Stimulated activated CD4-positive, alpha-beta T cell treated with anti-CD3 and anti-CD28 coated beads, Interleukin-4, amount 100 ng/mL, for 1 hour (primary cell): ENCODE results near the gene LIMCH1.
"Not testable (repeated sequence)": the region's sequence is repeated elsewhere in the genome, so short reads cannot be mapped to it uniquely, and the experiment has no call there.

ENCODE experiments used
- DNase-seq: peaks from one replicate; pipeline ENCODE4 v3.0.0-alpha.2; 2020

The LIMCH1 gene, protein sequence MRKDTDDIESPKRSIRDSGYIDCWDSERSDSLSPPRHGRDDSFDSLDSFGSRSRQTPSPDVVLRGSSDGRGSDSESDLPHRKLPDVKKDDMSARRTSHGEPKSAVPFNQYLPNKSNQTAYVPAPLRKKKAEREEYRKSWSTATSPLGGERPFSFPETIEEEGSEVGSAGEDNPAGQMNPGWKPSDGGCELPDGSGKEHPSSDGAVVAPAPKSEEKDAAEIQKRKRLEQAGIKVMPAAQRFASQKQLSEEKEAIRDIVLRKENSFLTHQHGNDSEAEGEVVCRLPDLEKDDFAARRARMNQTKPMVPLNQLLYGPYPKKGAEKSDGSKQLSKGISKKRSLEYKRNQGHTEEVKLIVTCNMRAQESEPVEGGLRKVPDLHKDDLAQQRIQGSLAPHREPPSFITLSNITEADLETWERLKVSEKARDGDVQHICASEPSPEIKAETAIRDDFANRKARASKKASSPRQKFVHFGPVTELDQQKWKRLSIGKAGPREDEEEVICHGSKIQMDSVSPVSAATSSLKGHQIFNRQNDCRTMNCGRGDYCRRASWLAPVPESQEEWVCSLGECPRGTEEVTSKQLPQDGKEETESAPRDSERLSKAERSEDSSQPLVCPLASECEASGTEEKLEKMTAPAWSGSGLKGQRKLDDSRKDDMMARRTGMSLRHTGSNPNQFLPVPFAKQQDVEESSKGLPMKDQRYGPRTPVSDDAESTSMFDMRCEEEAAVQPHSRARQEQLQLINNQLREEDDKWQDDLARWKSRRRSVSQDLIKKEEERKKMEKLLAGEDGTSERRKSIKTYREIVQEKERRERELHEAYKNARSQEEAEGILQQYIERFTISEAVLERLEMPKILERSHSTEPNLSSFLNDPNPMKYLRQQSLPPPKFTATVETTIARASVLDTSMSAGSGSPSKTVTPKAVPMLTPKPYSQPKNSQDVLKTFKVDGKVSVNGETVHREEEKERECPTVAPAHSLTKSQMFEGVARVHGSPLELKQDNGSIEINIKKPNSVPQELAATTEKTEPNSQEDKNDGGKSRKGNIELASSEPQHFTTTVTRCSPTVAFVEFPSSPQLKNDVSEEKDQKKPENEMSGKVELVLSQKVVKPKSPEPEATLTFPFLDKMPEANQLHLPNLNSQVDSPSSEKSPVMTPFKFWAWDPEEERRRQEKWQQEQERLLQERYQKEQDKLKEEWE (N-terminal part only)

GRCh38 chr4:41538017-41538733 lies at the start of gene LIMCH1:
Gene LIMCH1, plus strand, starts transcription at chr4:41538157. Its CDS starts 67,839 bp downstream, at chr4:41605996.
- DNase-seq, result no peak

- not testable (repeated sequence) for DNase-seq
Observed at GRCh38 chr4:41491081-41491576, 46.8 kb upstream of the LIMCH1 start.

GRCh38 chr4:41496977-41497376 lies 41.0 kb upstream of the LIMCH1 start:
- DNase-seq, result no peak

DNA sequence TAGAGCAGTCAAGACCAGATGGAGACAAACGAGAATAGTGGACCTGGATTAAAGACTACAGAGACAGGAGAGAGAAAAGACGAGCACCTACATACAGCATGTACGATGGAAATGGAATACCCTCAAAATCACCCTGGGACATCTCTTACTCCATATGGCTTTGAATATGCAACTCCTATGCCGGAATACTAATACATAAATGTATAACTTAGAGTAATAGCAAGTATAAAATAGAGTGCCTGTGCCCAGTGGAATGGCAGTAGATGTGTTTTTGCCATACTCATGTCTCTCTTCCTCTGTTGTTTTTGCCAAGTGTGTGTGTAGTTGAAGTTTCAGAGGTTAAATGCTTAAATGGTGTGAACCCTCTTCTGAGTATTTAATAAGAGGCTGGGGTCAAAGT lies 39.8 kb upstream of the LIMCH1 start:
- DNase-seq, result no peak

GRCh38 chr4:41504167-41504818 lies 33.7 kb upstream of the LIMCH1 start:
- no peak for DNase-seq

GRCh38 chr4:41505161-41505661 lies 32.7 kb upstream of the LIMCH1 start:
- no peak for DNase-seq

DNA sequence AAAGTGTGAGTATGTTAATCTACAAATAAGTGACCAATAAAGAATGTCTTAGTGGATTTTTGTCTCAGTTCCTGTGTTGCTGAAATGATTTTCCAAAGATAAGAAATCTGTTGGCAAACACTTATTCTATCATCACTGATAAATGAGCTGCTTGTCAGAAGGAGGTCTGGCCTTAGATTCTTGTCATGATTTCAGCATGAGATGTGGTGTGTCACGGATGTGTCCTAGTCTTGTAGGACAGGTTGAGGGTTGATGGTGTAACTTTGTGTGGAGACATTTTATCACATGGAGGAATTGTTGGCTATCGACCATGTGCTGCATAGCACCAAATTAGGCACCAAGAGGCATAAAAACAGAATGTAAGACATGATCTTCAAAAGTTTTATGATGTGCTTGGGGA lies 31.8 kb upstream of the LIMCH1 start:
- DNase-seq, result no peak

DNA sequence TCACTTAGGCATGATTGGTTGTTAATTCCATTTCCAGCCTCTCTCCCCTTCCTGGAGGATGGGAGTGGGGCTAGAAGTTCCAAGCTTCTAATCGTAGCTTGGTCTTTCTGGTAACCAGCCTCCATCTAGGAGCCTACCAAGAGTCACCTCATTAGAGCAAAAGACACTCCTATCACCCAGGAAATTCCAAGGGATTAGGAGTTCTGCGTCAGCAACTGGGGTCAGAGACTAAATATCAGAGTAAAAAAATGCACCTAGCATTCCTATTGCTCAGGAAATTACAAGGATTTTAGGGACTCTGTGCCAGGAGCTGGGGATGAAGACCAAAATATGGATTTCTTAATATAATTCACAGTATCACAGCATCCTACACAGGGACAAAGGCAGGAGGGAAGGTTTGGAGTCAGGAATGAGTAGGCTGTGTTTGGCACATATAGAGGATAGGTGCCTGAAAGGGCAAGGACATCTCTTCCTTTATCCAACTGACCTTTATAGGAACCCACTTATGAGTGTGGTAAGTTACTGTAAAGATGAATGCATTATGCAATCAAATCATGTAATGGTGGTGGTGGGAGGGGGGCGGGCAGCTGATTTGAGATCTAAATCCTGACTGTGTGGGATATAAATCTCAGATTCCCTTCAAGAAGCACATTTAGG lies 30.5 kb upstream of the LIMCH1 start:
- no peak for DNase-seq

DNA sequence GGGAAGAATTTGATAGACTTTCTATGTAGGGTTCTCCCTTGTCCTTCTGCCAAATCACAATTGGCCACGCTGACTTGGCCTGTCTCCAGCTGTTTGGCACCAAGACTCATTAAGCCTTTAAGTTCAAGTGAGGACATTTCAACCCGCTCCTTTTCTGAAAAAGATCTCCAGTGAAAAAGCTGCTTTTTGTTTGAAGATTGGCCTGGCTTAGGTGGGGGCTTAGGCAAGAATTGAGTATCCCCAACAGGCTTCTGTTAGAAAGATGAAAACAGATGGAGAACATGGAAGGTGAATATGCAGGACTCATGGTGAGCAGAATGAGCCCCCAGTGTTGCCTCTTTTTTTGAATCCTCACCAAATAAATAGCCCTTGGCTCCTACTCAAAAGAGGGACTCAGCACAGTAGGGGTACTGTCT lies 28.5 kb upstream of the LIMCH1 start:
- DNase-seq, result no peak

GRCh38 chr4:41510179-41510578 lies 27.8 kb upstream of the LIMCH1 start:
- no peak for DNase-seq

GRCh38 chr4:41512136-41512535 lies 25.8 kb upstream of the LIMCH1 start:
- no peak for DNase-seq

DNA sequence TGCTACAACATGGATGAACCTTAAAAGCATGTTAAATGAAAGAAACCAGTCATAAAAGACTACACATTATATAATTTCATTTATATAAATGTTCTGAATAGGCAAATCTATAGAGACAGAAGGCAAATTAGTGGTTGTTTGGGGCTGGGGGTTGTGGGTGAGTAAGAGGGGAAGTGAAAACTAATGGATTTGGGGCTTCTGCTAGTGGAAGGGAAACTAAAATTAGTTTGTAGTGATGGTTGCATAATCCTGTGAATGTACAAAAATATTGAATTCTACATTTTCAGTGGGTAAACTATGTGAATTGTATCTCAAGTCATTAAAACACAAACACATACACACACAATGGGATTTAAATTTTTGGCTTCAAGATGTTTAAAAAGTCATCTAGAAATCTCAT lies 25.4 kb upstream of the LIMCH1 start:
- DNase-seq, result no peak

GRCh38 chr4:41514169-41514568 lies 23.8 kb upstream of the LIMCH1 start:
- no peak for DNase-seq

- DNase-seq, result no peak
Observed at GRCh38 chr4:41514766-41515481, 23.0 kb upstream of the LIMCH1 start.

GRCh38 chr4:41517121-41517520 lies 20.8 kb upstream of the LIMCH1 start:
- no peak for DNase-seq

- DNase-seq, result no peak
Observed at GRCh38 chr4:41517747-41518146, 20.2 kb upstream of the LIMCH1 start.

DNA sequence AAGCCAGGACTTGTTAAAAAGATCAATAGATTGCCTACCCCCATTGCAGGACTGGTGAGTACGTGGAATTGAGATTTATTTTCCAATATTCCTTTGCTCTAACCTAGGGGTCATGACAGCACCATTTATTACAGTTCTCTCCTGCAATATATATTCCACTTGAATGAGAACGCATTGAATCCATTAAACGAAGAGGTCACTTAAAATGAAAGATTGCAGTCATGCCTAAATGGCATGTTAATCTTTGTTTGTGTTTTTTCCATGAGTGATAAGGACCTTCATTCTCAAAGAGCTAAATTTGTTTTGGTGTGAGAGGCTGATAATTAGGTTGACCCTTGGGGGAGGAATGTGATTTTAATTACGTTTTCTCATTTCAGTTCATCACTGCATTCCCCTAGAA lies 13.5 kb upstream of the LIMCH1 start:
- DNase-seq, result no peak

DNA sequence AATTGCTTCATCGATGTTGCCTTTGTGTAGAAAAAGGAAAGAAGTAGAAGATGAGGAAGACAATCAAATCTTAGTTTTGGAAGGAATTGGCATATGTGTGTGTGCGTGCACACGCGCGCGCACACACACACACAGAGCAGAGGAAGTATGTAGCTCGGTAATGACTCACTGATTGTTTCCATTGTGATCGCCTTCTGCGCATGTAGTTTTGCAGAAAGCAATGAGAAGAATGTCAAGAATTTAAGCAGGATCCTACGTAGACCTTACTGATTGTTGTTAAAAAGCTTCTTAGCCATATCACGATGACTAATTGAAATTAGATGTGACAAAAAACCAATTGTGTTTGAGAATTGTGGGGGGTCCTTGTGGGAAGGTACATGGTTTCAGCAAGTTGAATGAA lies 12.8 kb upstream of the LIMCH1 start:
- no peak for DNase-seq

- no peak for DNase-seq
Observed at GRCh38 chr4:41526628-41527027, 11.3 kb upstream of the LIMCH1 start.

DNA sequence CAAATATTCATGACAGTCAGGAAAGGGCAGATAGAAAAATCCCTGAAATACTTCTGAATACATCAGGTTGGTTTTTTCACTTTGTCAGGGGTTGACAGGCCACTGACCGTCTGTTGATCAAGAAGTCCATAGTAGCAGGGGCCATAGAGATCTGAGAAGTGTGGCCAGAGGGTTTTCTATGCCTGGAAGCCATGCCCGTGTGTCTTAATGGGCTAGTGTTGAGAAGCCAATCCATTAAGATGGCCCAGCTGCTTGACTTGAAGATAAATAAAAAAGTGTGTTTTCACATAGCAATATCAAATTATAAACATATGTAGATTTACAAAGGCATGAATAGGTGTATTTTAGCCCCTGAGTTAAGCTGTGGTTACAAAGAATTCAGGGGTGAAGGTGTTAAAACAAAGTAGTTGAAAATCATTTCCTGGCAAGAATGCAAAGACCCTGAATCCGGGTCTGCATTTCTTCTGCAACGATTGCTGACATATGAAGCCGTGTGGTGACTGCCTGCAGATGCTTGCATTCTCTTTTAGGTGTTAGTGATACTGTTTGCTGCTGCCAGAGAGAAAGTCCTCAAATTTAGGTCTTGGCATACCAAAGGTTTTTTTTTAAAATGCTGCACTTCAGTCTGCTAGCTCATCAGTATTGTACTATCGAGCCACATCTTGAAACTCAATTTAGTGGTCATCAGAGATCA lies 9.3 kb upstream of the LIMCH1 start:
- no peak for DNase-seq
